IMR-90 (cell line): ENCODE data around the gene THSD7B. TPM values are rescaled to one million over a fixed set of nuclear protein-coding genes. Genes with fewer than 3 reads are reported as not detected.

Experiments used
- ATAC-seq: fragments of 200-7000 bp; cut with Tn5 transposase; 2 replicates; pipeline ENCODE4 v1.9.1; 2020; ENCODE audit warnings: low read depth, mild to moderate bottlenecking, moderate library complexity
- BruUV-seq: library from RNA; stranded (reverse); fragments of 400-500 nt; replicated peaks from 2 replicates; lab custom pipeline; 2021; lab: Mats Ljungman, UMichigan
- CTCF ChIA-PET: fragments of 300-600 bp; formaldehyde crosslinking; extraction: SDS; loops from one replicate; lab custom pipeline; 2021; ENCODE audit warnings: antibody characterized with exemption; lab: Yijun Ruan, JAX
- POLR2A ChIA-PET: fragments of 300-600 bp; sonication (Branson Sonifier 250); formaldehyde crosslinking; loops from one replicate; lab custom pipeline; 2022; ENCODE audit warnings: antibody characterized with exemption; ENCODE audit not compliant: unreplicated experiment; lab: Charles Lee
- DNase-seq: peaks from one replicate; pipeline ENCODE4 v3.0.0; 2013
- H2AFZ ChIP-seq: replicated peaks from 2 replicates; pipeline ENCODE3; 2013; ENCODE audit warnings: low read length, mild to moderate bottlenecking; ENCODE audit not compliant: poor library complexity
- H2AK5ac ChIP-seq: 2 replicates; pipeline ENCODE4 v1.6.1; 2013; ENCODE audit warnings: low read depth, low read length, inconsistent platforms
- H2AK9ac ChIP-seq: replicated peaks from 2 replicates; pipeline ENCODE3; 2013; ENCODE audit warnings: mild to moderate bottlenecking, low read depth, low read length, moderate library complexity; ENCODE audit not compliant: poor library complexity
- H2BK120ac ChIP-seq: 2 replicates; pipeline ENCODE4 v1.6.1; 2013; ENCODE audit warnings: low read depth, low read length, inconsistent platforms
- H2BK15ac ChIP-seq: 3 replicates; pipeline ENCODE4 v1.6.1; 2013; ENCODE audit warnings: low read depth, low read length, inconsistent platforms
- H2BK20ac ChIP-seq: 2 replicates; pipeline ENCODE4 v1.6.1; 2013; ENCODE audit warnings: low read depth, mild to moderate bottlenecking, inconsistent platforms, low read length, moderate library complexity
- H2BK5ac ChIP-seq: 2 replicates; pipeline ENCODE4 v1.6.1; 2013; ENCODE audit warnings: mild to moderate bottlenecking, low read depth, low read length, inconsistent platforms; ENCODE audit not compliant: poor library complexity, severe bottlenecking
- H3K14ac ChIP-seq: replicated peaks from 2 replicates; pipeline ENCODE4 v1.6.1; 2013; ENCODE audit warnings: low read depth, low read length, inconsistent platforms
- H3K18ac ChIP-seq: 2 replicates; pipeline ENCODE4 v1.6.1; 2013; ENCODE audit warnings: low read depth, low read length, control low read depth
- H3K23ac ChIP-seq: 2 replicates; pipeline ENCODE4 v1.6.1; 2013; ENCODE audit warnings: low read depth, low read length, inconsistent platforms
- H3K27ac ChIP-seq: 2 replicates; pipeline ENCODE4 v1.5.1; 2013; ENCODE audit warnings: mild to moderate bottlenecking, control low read depth, low read length; ENCODE audit not compliant: insufficient read depth
- H3K27me3 ChIP-seq: 2 replicates; pipeline ENCODE4 v1.6.1; 2013; ENCODE audit warnings: low read length; ENCODE audit not compliant: control insufficient read depth, insufficient read depth
- H3K36me3 ChIP-seq: 2 replicates; pipeline ENCODE4 v1.6.1; 2013; ENCODE audit warnings: low read length, mixed read lengths; ENCODE audit not compliant: control insufficient read depth, insufficient read depth
- H3K4ac ChIP-seq: 2 replicates; pipeline ENCODE4 v1.6.1; 2013; ENCODE audit warnings: low read depth, low read length, inconsistent platforms
- H3K4me1 ChIP-seq: 2 replicates; pipeline ENCODE4 v1.6.1; 2013; ENCODE audit warnings: low read length, mixed read lengths; ENCODE audit not compliant: control insufficient read depth, insufficient read depth
- H3K4me2 ChIP-seq: 2 replicates; pipeline ENCODE4 v1.6.1; 2013; ENCODE audit warnings: low read depth, mild to moderate bottlenecking, control low read depth, low read length, moderate library complexity
- H3K4me3 ChIP-seq: 2 replicates; pipeline ENCODE4 v1.5.1; 2013; ENCODE audit warnings: low read depth, mild to moderate bottlenecking, control low read depth, low read length, moderate library complexity; ENCODE audit not compliant: insufficient read depth
- H3K56ac ChIP-seq: 2 replicates; pipeline ENCODE4 v1.6.1; 2013; ENCODE audit warnings: low read length, inconsistent platforms; ENCODE audit not compliant: insufficient read depth; ENCODE audit errors: extremely low read depth
- H3K79me1 ChIP-seq, 2 experiments: 2 replicates each; pipeline ENCODE4 v1.6.1; 2013; ENCODE audit warnings: low read length in 2 of 2, inconsistent platforms in 1 of 2, low read depth in 1 of 2
- H3K9ac ChIP-seq: 2 replicates; pipeline ENCODE4 v1.6.1; 2013; ENCODE audit warnings: low read depth, low read length, control low read depth
- H3K9me1 ChIP-seq: 2 replicates; pipeline ENCODE4 v1.6.1; 2013; ENCODE audit warnings: low read length, inconsistent platforms; ENCODE audit not compliant: insufficient read depth
- H3K9me3 ChIP-seq: 2 replicates; pipeline ENCODE4 v1.6.1; 2013; ENCODE audit warnings: low read length; ENCODE audit not compliant: control insufficient read depth, insufficient read depth
- H4K20me1 ChIP-seq: 2 replicates; pipeline ENCODE4 v1.6.1; 2013; ENCODE audit warnings: low read length, inconsistent platforms; ENCODE audit not compliant: insufficient read depth
- H4K5ac ChIP-seq: 2 replicates; pipeline ENCODE4 v1.6.1; 2013; ENCODE audit warnings: mild to moderate bottlenecking, low read depth, low read length, control low read depth
- H4K8ac ChIP-seq, 2 experiments: 2 replicates each; pipeline ENCODE4 v1.6.1; 2013; ENCODE audit warnings: low read depth in 2 of 2, low read length in 2 of 2, control low read depth in 1 of 2, inconsistent platforms in 1 of 2
- H4K91ac ChIP-seq: 2 replicates; pipeline ENCODE4 v1.6.1; 2013; ENCODE audit warnings: low read depth, low read length, inconsistent platforms; ENCODE audit not compliant: insufficient read depth
- BHLHE40 ChIP-seq: fragments of 150-350 bp; IDR thresholded peaks from 2 replicates; pipeline ENCODE4 v1.6.1; 2016; ENCODE audit warnings: mild to moderate bottlenecking, low read depth, low read length
- CEBPB ChIP-seq: IDR thresholded peaks from 2 replicates; pipeline ENCODE4 v1.6.1; 2012; ENCODE audit warnings: low read depth, low read length, improper control_type of control experiment
- CHD1 ChIP-seq: IDR thresholded peaks from 2 replicates; pipeline ENCODE4 v1.6.1; 2012; ENCODE audit warnings: low read depth, low read length, improper control_type of control experiment
- FOS ChIP-seq: fragments of 150-350 bp; IDR thresholded peaks from 2 replicates; pipeline ENCODE4 v1.6.1; 2016; ENCODE audit warnings: low read depth, low read length
- MAFK ChIP-seq: IDR thresholded peaks from 2 replicates; pipeline ENCODE4 v1.6.1; 2012; ENCODE audit warnings: low read depth, low read length, improper control_type of control experiment
- MAZ ChIP-seq: IDR thresholded peaks from 2 replicates; pipeline ENCODE4 v1.6.1; 2012; ENCODE audit warnings: low read depth, mild to moderate bottlenecking, low read length, improper control_type of control experiment, moderate library complexity, borderline replicate concordance
- MXI1 ChIP-seq: IDR thresholded peaks from 2 replicates; pipeline ENCODE4 v1.6.1; 2012; ENCODE audit warnings: low read depth, mild to moderate bottlenecking, low read length, moderate library complexity, borderline replicate concordance
- NFE2L2 ChIP-seq: fragments of 150-350 bp; IDR thresholded peaks from 2 replicates; pipeline ENCODE4 v1.6.1; 2016; ENCODE audit warnings: low read depth, mild to moderate bottlenecking, low read length
- POLR2A ChIP-seq: IDR thresholded peaks from 2 replicates; pipeline ENCODE4 v1.6.1; 2012; ENCODE audit warnings: mild to moderate bottlenecking, low read depth, low read length
- RAD21 ChIP-seq: IDR thresholded peaks from 2 replicates; pipeline ENCODE4 v1.6.1; 2012; ENCODE audit warnings: low read length, improper control_type of control experiment
- RCOR1 ChIP-seq: IDR thresholded peaks from 2 replicates; pipeline ENCODE4 v1.6.1; 2012; ENCODE audit warnings: mild to moderate bottlenecking, low read length, improper control_type of control experiment; ENCODE audit not compliant: insufficient replicate concordance
- RFX5 ChIP-seq: IDR thresholded peaks from 2 replicates; pipeline ENCODE4 v1.8.0; 2012; ENCODE audit warnings: low read depth, mild to moderate bottlenecking, low read length, moderate library complexity
- SMC3 ChIP-seq: fragments of 150-350 bp; IDR thresholded peaks from 2 replicates; pipeline ENCODE4 v1.6.1; 2016; ENCODE audit warnings: low read depth, mild to moderate bottlenecking, antibody characterized with exemption, low read length, moderate library complexity
- WGBS, 2 experiments: methylation state at CpG; one replicate each; pipeline versions ENCODE4 v1.1.5 to v1.1.7; 2013; ENCODE audit warnings: missing lambda C conversion rate in 2 of 2; ENCODE audit not compliant: insufficient read length in 1 of 2; ENCODE audit errors: extremely low coverage in 2 of 2; 5-methylcytosine and 5-hydroxymethylcytosine counted together
- dilution Hi-C: fragments of 300-500 bp; cut with HindIII; formaldehyde crosslinking; loops from one replicate; pipeline ENCODE4 v1.14.3; 2018; ENCODE audit warnings: low sequenced_read_pairs; ENCODE audit not compliant: unreplicated experiment
- in situ Hi-C: fragments of 300-500 bp; cut with MboI; formaldehyde crosslinking; loops from 3 replicates; pipeline ENCODE4 v1.14.3; 2019; ENCODE audit warnings: low sequenced_read_pairs, inconsistent platforms, mixed read lengths
- intact Hi-C: fragments of 100-400 bp; cut with micrococcal nuclease; formaldehyde crosslinking; loops from 2 replicates; pipeline ENCODE4 v1.10.0; 2022
- polyA plus RNA-seq, 3 experiments: library from polyadenylated mRNA; depleted of rRNA; stranded (reverse); fragments of >200 nt; gene quantifications; 2 replicates each; pipeline ENCODE4 v1.2.3, GENCODE V29; 2012; ENCODE audit warnings: low replicate concordance in 1 of 3
- total RNA-seq: library from RNA; depleted of rRNA; stranded (reverse); fragments of >200 nt; gene quantifications from 2 replicates; pipeline ENCODE4 v1.2.3, GENCODE V29; 2012
- TF ChIP-seq, protein P1 (sequence below): fragments of 150-350 bp; IDR thresholded peaks from 2 replicates; pipeline ENCODE4 v1.6.1; 2016; ENCODE audit warnings: low read depth, mild to moderate bottlenecking, low read length, moderate library complexity, borderline replicate concordance
- TF ChIP-seq, protein P2 (sequence below): fragments of 150-350 bp; IDR thresholded peaks from 2 replicates; pipeline ENCODE4 v1.6.1; 2017; ENCODE audit warnings: mild to moderate bottlenecking, antibody characterized with exemption, low read length, low read depth
- TF ChIP-seq, protein P3 (sequence below): conservative IDR thresholded peaks from 2 replicates; pipeline ENCODE4 v1.5.1; 2012; ENCODE audit warnings: mild to moderate bottlenecking, low read depth, low read length, improper control_type of control experiment

Gene THSD7B
- total and polyA plus RNA-seq, 2 of the 4 experiments (the other 2 are of a cell fraction), result not detected

DNA sequence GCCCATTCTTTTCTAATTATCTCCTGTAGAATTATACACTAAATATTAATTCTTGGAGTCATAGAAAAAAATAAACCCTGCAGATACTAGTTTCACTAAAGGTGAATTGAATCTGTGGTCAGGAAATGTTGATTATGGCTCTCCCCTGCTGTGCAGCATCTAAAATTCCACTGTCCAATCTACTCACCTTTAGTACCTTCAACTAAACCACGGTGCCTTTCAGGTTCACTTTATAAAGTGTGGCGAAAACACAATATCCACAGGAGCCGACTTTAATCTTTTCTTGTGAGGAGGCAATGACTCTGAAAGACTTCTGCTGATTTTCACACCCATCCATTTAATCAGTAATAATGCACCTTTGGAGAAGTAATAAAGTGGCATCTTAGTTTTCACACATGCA is 402.3 kb downstream of the THSD7B start:
- Histone ChIP-seq H3K14ac (no peak overlapping the region), H2BK5ac (no peak overlapping the region), H2BK15ac (no peak overlapping the region), H3K27me3 (no peaks in the 10 kb centered on the region), H3K36me3 (no peaks in the 10 kb centered on the region), H2BK20ac (no peak overlapping the region), H3K9ac (no peak overlapping the region), H2AK5ac (no peak overlapping the region), H3K4me1 (no peaks in the 10 kb centered on the region), H2BK120ac (no peak overlapping the region), H3K9me1 (no peaks in the 10 kb centered on the region), H3K27ac (no peak overlapping the region), H4K8ac (no peak overlapping the region), H4K5ac (no peak overlapping the region), H3K18ac (no peak overlapping the region), H3K4me3 (no peak overlapping the region), H3K79me1 (no peaks in the 10 kb centered on the region), H4K91ac (no peak overlapping the region), H4K20me1 (no peaks in the 10 kb centered on the region), H2AFZ (no peak overlapping the region), H3K9me3 (peaks cover 10% of the 10 kb centered on the region), H3K23ac (no peak overlapping the region), H3K4ac (no peak overlapping the region), H3K4me2 (no peak overlapping the region), H3K56ac (no peak overlapping the region), H2AK9ac (no peak overlapping the region)
- WGBS, 2 experiments, result no CpG with 5 or more reads among the region's 3 CpGs
- in situ Hi-C loops, result no loop called here
- TF ChIP-seq RCOR1 (no peak), SMC3 (no peak), MAFK (no peak), FOS (no peak), RFX5 (no peak), CEBPB (no peak), RAD21 (no peak), NFE2L2 (no peak), BHLHE40 (no peak), POLR2A (no peak), CHD1 (no peak), MXI1 (no peak), MAZ (no peak)
- TF ChIP-seq, protein P1, sequence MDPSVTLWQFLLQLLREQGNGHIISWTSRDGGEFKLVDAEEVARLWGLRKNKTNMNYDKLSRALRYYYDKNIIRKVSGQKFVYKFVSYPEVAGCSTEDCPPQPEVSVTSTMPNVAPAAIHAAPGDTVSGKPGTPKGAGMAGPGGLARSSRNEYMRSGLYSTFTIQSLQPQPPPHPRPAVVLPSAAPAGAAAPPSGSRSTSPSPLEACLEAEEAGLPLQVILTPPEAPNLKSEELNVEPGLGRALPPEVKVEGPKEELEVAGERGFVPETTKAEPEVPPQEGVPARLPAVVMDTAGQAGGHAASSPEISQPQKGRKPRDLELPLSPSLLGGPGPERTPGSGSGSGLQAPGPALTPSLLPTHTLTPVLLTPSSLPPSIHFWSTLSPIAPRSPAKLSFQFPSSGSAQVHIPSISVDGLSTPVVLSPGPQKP, result no peak
- TF ChIP-seq, protein P2, sequence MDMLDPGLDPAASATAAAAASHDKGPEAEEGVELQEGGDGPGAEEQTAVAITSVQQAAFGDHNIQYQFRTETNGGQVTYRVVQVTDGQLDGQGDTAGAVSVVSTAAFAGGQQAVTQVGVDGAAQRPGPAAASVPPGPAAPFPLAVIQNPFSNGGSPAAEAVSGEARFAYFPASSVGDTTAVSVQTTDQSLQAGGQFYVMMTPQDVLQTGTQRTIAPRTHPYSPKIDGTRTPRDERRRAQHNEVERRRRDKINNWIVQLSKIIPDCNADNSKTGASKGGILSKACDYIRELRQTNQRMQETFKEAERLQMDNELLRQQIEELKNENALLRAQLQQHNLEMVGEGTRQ, result no peak
- TF ChIP-seq, protein P3, sequence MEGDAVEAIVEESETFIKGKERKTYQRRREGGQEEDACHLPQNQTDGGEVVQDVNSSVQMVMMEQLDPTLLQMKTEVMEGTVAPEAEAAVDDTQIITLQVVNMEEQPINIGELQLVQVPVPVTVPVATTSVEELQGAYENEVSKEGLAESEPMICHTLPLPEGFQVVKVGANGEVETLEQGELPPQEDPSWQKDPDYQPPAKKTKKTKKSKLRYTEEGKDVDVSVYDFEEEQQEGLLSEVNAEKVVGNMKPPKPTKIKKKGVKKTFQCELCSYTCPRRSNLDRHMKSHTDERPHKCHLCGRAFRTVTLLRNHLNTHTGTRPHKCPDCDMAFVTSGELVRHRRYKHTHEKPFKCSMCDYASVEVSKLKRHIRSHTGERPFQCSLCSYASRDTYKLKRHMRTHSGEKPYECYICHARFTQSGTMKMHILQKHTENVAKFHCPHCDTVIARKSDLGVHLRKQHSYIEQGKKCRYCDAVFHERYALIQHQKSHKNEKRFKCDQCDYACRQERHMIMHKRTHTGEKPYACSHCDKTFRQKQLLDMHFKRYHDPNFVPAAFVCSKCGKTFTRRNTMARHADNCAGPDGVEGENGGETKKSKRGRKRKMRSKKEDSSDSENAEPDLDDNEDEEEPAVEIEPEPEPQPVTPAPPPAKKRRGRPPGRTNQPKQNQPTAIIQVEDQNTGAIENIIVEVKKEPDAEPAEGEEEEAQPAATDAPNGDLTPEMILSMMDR, result no peak
- CTCF ChIA-PET, result no interaction called here
- intact Hi-C loops, result no loop called here
- no TSS peak for BruUV-seq
- POLR2A ChIA-PET, result no interaction called here
- DNase-seq (no peak), ATAC-seq (no peak)
- dilution Hi-C loops, result no loop called here
